Vein endothelial cell (primary cell): ENCODE measurements around the gene TUBGCP6. TPM values are rescaled to one million over a fixed set of nuclear protein-coding genes. Genes with fewer than 3 reads are reported as not detected.

Experiments
- total RNA-seq: library from RNA; depleted of rRNA; stranded (reverse); fragments of >200 nt; gene quantifications from 2 replicates; pipeline ENCODE4 v1.2.3, GENCODE V29; 2012

The TUBGCP6 gene, protein sequence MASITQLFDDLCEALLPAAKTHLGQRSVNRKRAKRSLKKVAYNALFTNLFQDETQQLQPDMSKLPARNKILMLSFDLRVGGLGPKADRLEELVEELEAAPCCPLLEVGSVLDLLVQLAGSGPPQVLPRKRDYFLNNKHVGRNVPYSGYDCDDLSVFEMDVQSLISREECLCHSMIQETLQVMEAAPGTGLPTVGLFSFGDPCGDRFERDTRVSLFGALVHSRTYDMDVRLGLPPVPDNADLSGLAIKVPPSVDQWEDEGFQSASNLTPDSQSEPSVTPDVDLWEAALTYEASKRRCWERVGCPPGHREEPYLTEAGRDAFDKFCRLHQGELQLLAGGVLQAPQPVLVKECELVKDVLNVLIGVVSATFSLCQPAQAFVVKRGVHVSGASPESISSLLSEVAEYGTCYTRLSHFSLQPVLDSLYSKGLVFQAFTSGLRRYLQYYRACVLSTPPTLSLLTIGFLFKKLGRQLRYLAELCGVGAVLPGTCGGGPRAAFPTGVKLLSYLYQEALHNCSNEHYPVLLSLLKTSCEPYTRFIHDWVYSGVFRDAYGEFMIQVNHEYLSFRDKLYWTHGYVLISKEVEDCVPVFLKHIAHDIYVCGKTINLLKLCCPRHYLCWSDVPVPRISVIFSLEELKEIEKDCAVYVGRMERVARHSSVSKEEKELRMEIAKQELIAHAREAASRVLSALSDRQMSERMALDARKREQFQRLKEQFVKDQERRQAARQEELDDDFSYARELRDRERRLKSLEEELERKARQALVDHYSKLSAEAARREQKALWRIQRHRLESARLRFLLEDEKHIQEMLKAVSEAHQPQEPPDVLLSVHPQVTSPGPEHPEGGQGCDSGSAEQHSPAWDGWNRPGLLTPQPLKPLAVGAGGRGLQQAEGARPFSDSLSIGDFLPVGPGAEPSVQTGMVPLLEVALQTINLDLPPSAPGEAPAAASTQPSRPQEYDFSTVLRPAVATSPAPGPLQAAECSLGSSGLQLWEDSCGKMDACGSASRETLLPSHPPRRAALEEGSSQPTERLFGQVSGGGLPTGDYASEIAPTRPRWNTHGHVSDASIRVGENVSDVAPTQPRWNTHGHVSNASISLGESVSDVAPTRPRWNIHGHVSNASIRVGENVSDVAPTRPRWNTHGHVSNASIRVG (N-terminal part only)
- 29.1 and 31.0 TPM in 2 replicates for total RNA-seq

DNA sequence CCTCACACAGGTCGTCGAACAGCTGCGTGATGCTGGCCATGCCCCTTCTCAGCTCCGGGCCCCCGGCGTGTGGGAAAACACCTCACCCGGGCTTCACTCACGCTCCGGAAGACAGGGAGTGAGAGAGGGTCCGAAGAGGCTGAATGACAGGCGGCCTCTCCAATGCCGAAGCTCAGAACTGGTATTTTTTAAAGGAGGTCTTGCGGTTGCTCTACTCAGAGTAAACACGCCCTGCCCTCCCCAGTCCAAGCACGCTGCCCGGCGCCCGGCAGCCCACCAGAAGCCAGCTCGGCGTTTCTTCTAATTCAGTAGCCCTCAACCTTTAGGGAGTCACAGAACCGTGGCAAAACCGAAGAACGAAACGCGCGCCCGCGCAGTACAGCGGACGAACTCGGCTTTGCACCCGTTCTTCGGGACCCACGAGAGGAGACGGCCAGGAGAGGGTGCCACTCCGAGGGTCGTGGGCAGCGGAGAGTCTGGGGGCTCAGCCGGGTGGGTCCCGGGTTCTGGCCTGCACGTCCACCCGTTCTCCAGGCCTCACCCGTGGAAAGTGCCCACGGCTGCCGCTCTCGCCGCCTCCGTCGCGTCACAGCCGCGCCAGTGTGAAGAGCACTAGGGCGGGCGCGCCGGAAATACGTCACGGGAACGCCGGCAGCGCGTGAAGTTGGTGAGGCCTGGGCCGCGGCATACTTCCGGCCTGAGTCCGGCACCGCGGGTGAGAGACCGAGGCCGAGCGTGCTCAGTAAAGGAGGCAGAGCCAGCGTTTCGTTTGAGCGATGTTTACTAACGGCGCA, at the start of gene TUBGCP6:
TSS of gene TUBGCP6 (minus strand) at position 604 of the 794 bp plus-strand sequence. CDS start at position 40, 564 bp downstream.

GRCh38 chr22:50269970-50270665, 25.3 kb upstream of the TUBGCP6 start, which contains the start of gene MAPK11:
Gene MAPK11 (minus strand): TSS chr22:50270380. CDS start chr22:50270292, 88 bp downstream.

DNA sequence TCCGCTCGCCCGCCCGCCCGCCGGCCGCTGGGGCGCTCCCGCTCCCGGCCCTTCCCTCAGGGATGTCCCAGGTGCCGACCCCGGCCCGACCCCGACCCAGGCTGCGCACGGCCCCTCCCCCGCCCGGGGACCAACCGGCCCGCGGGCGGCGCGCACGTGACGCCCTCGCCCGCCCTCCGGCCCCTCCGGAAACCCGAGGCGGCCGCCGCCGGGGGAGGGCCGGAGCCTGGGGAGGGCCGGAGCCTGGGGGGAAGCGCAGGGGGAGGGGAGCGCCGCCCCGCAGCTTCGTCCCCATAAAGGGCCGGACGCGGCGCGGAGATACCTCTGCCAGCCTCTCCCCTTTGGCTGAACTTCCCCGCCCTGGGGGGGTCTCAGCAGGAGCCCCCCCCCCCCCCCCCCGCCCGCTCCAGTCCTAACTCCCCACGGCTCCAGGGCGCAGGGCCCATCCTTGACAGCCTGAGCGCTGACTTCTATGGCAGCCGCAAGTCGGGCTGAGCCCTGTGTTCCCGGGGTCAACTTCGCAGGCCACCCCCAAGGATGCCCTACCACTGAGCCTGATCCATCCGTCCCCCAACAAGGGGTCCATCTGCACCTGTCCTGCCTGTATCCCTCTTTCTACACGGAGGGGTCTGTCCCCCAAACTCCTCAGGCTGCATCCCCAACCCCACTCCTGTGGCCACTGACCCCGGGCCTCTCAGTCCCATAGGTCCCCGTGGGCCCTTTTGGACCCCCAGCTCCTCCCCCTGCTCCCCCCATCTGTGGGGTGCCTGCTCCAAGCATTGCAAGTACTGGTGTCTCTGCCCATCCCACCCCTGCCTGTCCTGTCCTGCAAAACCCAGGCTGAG, 17.0 kb upstream of the TUBGCP6 start, which contains the start of gene MAPK12:
TSS of gene MAPK12 (minus strand) at position 69 of the 845 bp plus-strand sequence. CDS start 174 bp downstream, outside the sequence.

GRCh38 chr22:50250555-50251476, 6.0 kb upstream of the TUBGCP6 start, which contains the start of gene HDAC10:
Gene HDAC10 (minus strand): TSS chr22:50251265. CDS start chr22:50251032, 233 bp downstream.

GRCh38 chr22:50200461-50201190, 44.2 kb downstream of the TUBGCP6 start, which contains the start of gene SELENOO:
Gene SELENOO (plus strand): TSS chr22:50201011. CDS start chr22:50201037, 26 bp downstream.

GRCh38 chr22:50185375-50186087, 59.3 kb downstream of the TUBGCP6 start, which contains the start of gene TRABD:
Gene TRABD (plus strand): TSS chr22:50185913. CDS start chr22:50193061, 7,148 bp downstream.

GRCh38 chr22:50170453-50171318, 74.1 kb downstream of the TUBGCP6 start, which contains the start of gene PANX2:
Gene PANX2 (plus strand): TSS chr22:50170731. CDS start chr22:50170731, 0 bp downstream.

Other genes with a start within 250 kb of the TUBGCP6 start
- gene IL17REL, start 232.3 kb downstream of the TUBGCP6 start, total RNA-seq = under 0.01 and 0.33 TPM in 2 replicates
- not detected in 2 replicates for gene TTLL8, start 186.7 kb downstream of the TUBGCP6 start, total RNA-seq
- gene MLC1, start 159.6 kb downstream of the TUBGCP6 start, total RNA-seq = not detected in 2 replicates
- 28.6 and 46.7 TPM in 2 replicates for gene MOV10L1, start 155.0 kb downstream of the TUBGCP6 start, total RNA-seq
- 0.67 and 1.6 TPM in 2 replicates for gene PANX2, start 74.3 kb downstream of the TUBGCP6 start, total RNA-seq
- gene TRABD, start 59.1 kb downstream of the TUBGCP6 start, total RNA-seq = 29.2 and 35.3 TPM in 2 replicates
- gene SELENOO, start 44.0 kb downstream of the TUBGCP6 start, total RNA-seq = 15.9 and 24.8 TPM in 2 replicates
- 24.7 and 24.8 TPM in 2 replicates for gene HDAC10, start 6.2 kb upstream of the TUBGCP6 start, total RNA-seq
- 73.3 and 79.7 TPM in 2 replicates for gene MAPK12, start 16.7 kb upstream of the TUBGCP6 start, total RNA-seq
- 25.5 and 38.5 TPM in 2 replicates for gene MAPK11, start 25.4 kb upstream of the TUBGCP6 start, total RNA-seq
- 92.4 and 113 TPM in 2 replicates for gene PLXNB2, start 62.6 kb upstream of the TUBGCP6 start, total RNA-seq
- gene DENND6B, start 82.0 kb upstream of the TUBGCP6 start, total RNA-seq = 2.1 and 4.2 TPM in 2 replicates
- 59.3 and 77.4 TPM in 2 replicates for gene PPP6R2, start 98.3 kb upstream of the TUBGCP6 start, total RNA-seq
- 50.7 and 68.9 TPM in 2 replicates for gene SBF1, start 230.0 kb upstream of the TUBGCP6 start, total RNA-seq
- gene ADM2, start 236.5 kb upstream of the TUBGCP6 start, total RNA-seq = 0.48 and 0.65 TPM in 2 replicates
- not detected in 2 replicates for gene MIOX, start 241.8 kb upstream of the TUBGCP6 start, total RNA-seq